22Rv1 (cell line): ENCODE results near the gene C22orf39.

Source experiments
- ZFX ChIP-seq: fragments of 450-650 bp; IDR thresholded peaks from 2 replicates; pipeline ENCODE4 v1.6.1; 2017; ENCODE audit warnings: antibody characterized with exemption, borderline replicate concordance
- TF ChIP-seq, protein P1 (sequence below): fragments of 450-650 bp; IDR thresholded peaks from 2 replicates; pipeline ENCODE4 v1.5.1; 2017; ENCODE audit warnings: mild to moderate bottlenecking

DNA sequence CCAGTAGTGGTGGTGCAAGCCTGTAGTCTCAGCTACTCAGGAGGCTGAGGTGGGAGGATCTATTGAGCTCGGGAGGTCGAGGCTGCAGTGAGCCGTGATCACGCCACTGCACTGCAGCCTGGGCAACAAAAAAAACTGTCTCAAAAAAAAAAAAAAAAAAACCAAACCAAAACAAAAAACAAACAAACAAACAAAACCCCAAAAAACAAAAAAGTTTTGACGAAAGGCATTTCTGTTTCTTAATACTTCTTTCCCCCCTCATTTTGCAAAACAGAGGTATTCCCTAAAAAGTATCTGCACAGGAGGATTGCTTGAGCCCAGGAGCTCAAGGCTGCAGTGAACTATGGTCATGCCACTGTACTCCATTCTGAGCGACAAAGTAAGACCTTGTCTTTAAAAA is 27.2 kb downstream of the C22orf39 start:
- TF ChIP-seq, protein P1, sequence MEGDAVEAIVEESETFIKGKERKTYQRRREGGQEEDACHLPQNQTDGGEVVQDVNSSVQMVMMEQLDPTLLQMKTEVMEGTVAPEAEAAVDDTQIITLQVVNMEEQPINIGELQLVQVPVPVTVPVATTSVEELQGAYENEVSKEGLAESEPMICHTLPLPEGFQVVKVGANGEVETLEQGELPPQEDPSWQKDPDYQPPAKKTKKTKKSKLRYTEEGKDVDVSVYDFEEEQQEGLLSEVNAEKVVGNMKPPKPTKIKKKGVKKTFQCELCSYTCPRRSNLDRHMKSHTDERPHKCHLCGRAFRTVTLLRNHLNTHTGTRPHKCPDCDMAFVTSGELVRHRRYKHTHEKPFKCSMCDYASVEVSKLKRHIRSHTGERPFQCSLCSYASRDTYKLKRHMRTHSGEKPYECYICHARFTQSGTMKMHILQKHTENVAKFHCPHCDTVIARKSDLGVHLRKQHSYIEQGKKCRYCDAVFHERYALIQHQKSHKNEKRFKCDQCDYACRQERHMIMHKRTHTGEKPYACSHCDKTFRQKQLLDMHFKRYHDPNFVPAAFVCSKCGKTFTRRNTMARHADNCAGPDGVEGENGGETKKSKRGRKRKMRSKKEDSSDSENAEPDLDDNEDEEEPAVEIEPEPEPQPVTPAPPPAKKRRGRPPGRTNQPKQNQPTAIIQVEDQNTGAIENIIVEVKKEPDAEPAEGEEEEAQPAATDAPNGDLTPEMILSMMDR, result no peak
- no peak for TF ChIP-seq ZFX
